NCI-H1105 (cell line): Measurements from ENCODE around the gene DACT3.

Experiments used
- DNase-seq: peaks from one replicate; lab custom pipeline; 2025; lab: John Stamatoyannopoulos, UW

The DACT3 gene

GRCh38 chr19:46661020-46661731, at the start of gene DACT3:
DACT3 (minus strand) TSS chr19:46661182; CDS start chr19:46661064, 118 bp downstream.
- DNase-seq = peak; percentile 100

- DNase-seq = no peak
Measured at GRCh38 chr19:46710687-46711086, 49.7 kb upstream of the DACT3 start.

- no peak for DNase-seq
Measured at GRCh38 chr19:46704379-46705076, 43.5 kb upstream of the DACT3 start.

GRCh38 chr19:46700704-46701103, 39.7 kb upstream of the DACT3 start:
- DNase-seq = no peak

- no peak for DNase-seq
Measured at GRCh38 chr19:46698395-46699321, 37.7 kb upstream of the DACT3 start.

- DNase-seq = no peak
Measured at GRCh38 chr19:46697204-46697960, 36.4 kb upstream of the DACT3 start.

GRCh38 chr19:46696866-46697203, 35.9 kb upstream of the DACT3 start:
- no peak for DNase-seq

- no peak for DNase-seq
Measured at GRCh38 chr19:46696052-46696451, 35.1 kb upstream of the DACT3 start.

- DNase-seq = no peak
Measured at GRCh38 chr19:46693760-46694159, 32.8 kb upstream of the DACT3 start.

GRCh38 chr19:46692918-46693722, 32.1 kb upstream of the DACT3 start:
- no peak for DNase-seq

GRCh38 chr19:46691948-46692347, 31.0 kb upstream of the DACT3 start:
- no peak for DNase-seq

- DNase-seq = no peak
Measured at GRCh38 chr19:46691104-46691503, 30.1 kb upstream of the DACT3 start.

- DNase-seq = no peak
Measured at GRCh38 chr19:46689358-46689757, 28.4 kb upstream of the DACT3 start.

- no peak for DNase-seq
Measured at GRCh38 chr19:46687438-46688145, 26.6 kb upstream of the DACT3 start.

GRCh38 chr19:46685189-46685588, 24.2 kb upstream of the DACT3 start:
- no peak for DNase-seq

GRCh38 chr19:46678110-46678732, 17.2 kb upstream of the DACT3 start:
- no peak for DNase-seq

- DNase-seq = no peak
Measured at GRCh38 chr19:46674416-46675178, 13.6 kb upstream of the DACT3 start.

GRCh38 chr19:46670813-46671212, 9.8 kb upstream of the DACT3 start:
- no peak for DNase-seq

- DNase-seq = no peak
Measured at GRCh38 chr19:46668662-46669061, 7.7 kb upstream of the DACT3 start.
